Stimulated activated CD8-positive, alpha-beta memory T cell treated with anti-CD3 and anti-CD28 coated beads, Interleukin-12 subunit alpha, Interleukin-12 subunit beta, amount 100 ng/mL, for 4 hours (primary cell): ENCODE measurements around the gene COBL.

Experiments
- DNase-seq: peaks from one replicate; pipeline ENCODE4 v3.0.0-alpha.2; 2020; ENCODE audit warnings: low read depth

COBL gene

GRCh38 chr7:51019891-51020870 lies 296.4 kb downstream of the COBL start:
- no peak for DNase-seq

- DNase-seq: no peak
Measured at GRCh38 chr7:51019191-51019844, 297.3 kb downstream of the COBL start.

- DNase-seq: no peak
Measured at GRCh38 chr7:51017576-51018535, 298.8 kb downstream of the COBL start.

- DNase-seq: no peak
Measured at GRCh38 chr7:51016546-51016945, 300.1 kb downstream of the COBL start.

- DNase-seq: no peak
Measured at GRCh38 chr7:51015581-51015980, 301.0 kb downstream of the COBL start.

- DNase-seq: no peak
Measured at GRCh38 chr7:51014811-51015210, 301.8 kb downstream of the COBL start.

GRCh38 chr7:51013861-51014511 lies 302.6 kb downstream of the COBL start:
- no peak for DNase-seq

GRCh38 chr7:51013218-51013786 lies 303.3 kb downstream of the COBL start:
- no peak for DNase-seq

- no peak for DNase-seq
Measured at GRCh38 chr7:51012569-51013217, 303.9 kb downstream of the COBL start.

- no peak for DNase-seq
Measured at GRCh38 chr7:51011710-51012350, 304.8 kb downstream of the COBL start.

GRCh38 chr7:51010534-51010933 lies 306.1 kb downstream of the COBL start:
- no peak for DNase-seq

GRCh38 chr7:51009716-51010496 lies 306.7 kb downstream of the COBL start:
- DNase-seq: no peak

- no peak for DNase-seq
Measured at GRCh38 chr7:51007551-51008505, 308.8 kb downstream of the COBL start.

- no peak for DNase-seq
Measured at GRCh38 chr7:51006483-51007235, 309.9 kb downstream of the COBL start.

- no peak for DNase-seq
Measured at GRCh38 chr7:51005074-51005473, 311.5 kb downstream of the COBL start.

GRCh38 chr7:51000956-51001355 lies 315.7 kb downstream of the COBL start:
- DNase-seq: no peak

- DNase-seq: no peak
Measured at GRCh38 chr7:50994753-50995319, 321.8 kb downstream of the COBL start.
